HG03066 (cell line): Measurements from ENCODE around the gene CHURC1.

Experiments used
- ATAC-seq: cut with Tn5 transposase; IDR thresholded peaks from one replicate; pipeline ENCODE4 v1.9.1; 2021; ENCODE audit warnings: low read depth; ENCODE audit not compliant: unreplicated experiment

Gene CHURC1

GRCh38 chr14:64937171-64937820, 23.0 kb downstream of the CHURC1 start:
- ATAC-seq: no peak

GRCh38 chr14:64937821-64938193, 23.6 kb downstream of the CHURC1 start:
- no peak for ATAC-seq

GRCh38 chr14:64938972-64939816, 24.9 kb downstream of the CHURC1 start:
- ATAC-seq: no peak

- no peak for ATAC-seq
Measured at GRCh38 chr14:64939817-64940190, 25.5 kb downstream of the CHURC1 start.

- no peak for ATAC-seq
Measured at GRCh38 chr14:64940336-64940910, 26.2 kb downstream of the CHURC1 start.

- no peak for ATAC-seq
Measured at GRCh38 chr14:64942531-64943111, 28.4 kb downstream of the CHURC1 start, which contains the start of gene GPX2. TSS of gene GPX2 (minus strand) at chr14:64942745. CDS start at chr14:64942726, 19 bp downstream.

- no peak for ATAC-seq
Measured at GRCh38 chr14:64943556-64943955, 29.3 kb downstream of the CHURC1 start.

- no peak for ATAC-seq
Measured at GRCh38 chr14:64944041-64944440, 29.8 kb downstream of the CHURC1 start.

GRCh38 chr14:64944861-64945260, 30.6 kb downstream of the CHURC1 start:
- ATAC-seq: no peak

GRCh38 chr14:64945431-64946178, 31.4 kb downstream of the CHURC1 start:
- ATAC-seq: no peak

- ATAC-seq: no peak
Measured at GRCh38 chr14:64946310-64947045, 32.2 kb downstream of the CHURC1 start.

- no peak for ATAC-seq
Measured at GRCh38 chr14:64947710-64948611, 33.7 kb downstream of the CHURC1 start.

GRCh38 chr14:64948612-64949210, 34.5 kb downstream of the CHURC1 start:
- ATAC-seq: no peak

GRCh38 chr14:64950889-64951288, 36.6 kb downstream of the CHURC1 start:
- no peak for ATAC-seq

GRCh38 chr14:64951291-64951690, 37.0 kb downstream of the CHURC1 start:
- ATAC-seq: no peak

- no peak for ATAC-seq
Measured at GRCh38 chr14:64951724-64952123, 37.5 kb downstream of the CHURC1 start.

- ATAC-seq: no peak
Measured at GRCh38 chr14:64952598-64953309, 38.5 kb downstream of the CHURC1 start.

GRCh38 chr14:64953310-64953654, 39.0 kb downstream of the CHURC1 start:
- ATAC-seq: no peak
